Small intestine (tissue), 7 donors: ENCODE data around the gene CCDC80. TPM values are rescaled to one million over a fixed set of nuclear protein-coding genes. Genes with fewer than 3 reads are reported as not detected.

ENCODE experiments used
- DNase-seq, 2 donors: peaks; one replicate each; pipeline versions ENCODE4 v3.0.0 to v3.0.0-alpha.2; 2013
- FAIRE-seq: peaks from 2 replicates; lab custom pipeline; 2012; peaks lifted over from hg19 to GRCh38; lab: Jason Lieb, UNC
- H3K27ac ChIP-seq, 3 donors: one replicate each; pipeline ENCODE4 v1.5.1; 2013; ENCODE audit warnings: low read length in 2 of 3, mild to moderate bottlenecking in 2 of 3, control low read depth in 1 of 3, inconsistent platforms in 1 of 3, low read depth in 1 of 3, moderate library complexity in 1 of 3
- H3K27me3 ChIP-seq, 3 donors: one replicate each; pipeline ENCODE4 v1.6.1; 2013; ENCODE audit warnings: low read length in 3 of 3, inconsistent platforms in 1 of 3; ENCODE audit not compliant: control insufficient read depth in 3 of 3, insufficient read depth in 3 of 3
- H3K36me3 ChIP-seq, 3 donors: one replicate each; pipeline ENCODE4 v1.6.1; 2013; ENCODE audit warnings: low read length in 3 of 3, inconsistent platforms in 1 of 3, low read depth in 1 of 3, mild to moderate bottlenecking in 1 of 3, moderate library complexity in 1 of 3; ENCODE audit not compliant: control insufficient read depth in 3 of 3, insufficient read depth in 2 of 3
- H3K4me1 ChIP-seq, 3 donors: one replicate each; pipeline ENCODE4 v1.6.1; 2013; ENCODE audit warnings: low read length in 2 of 3, inconsistent platforms in 1 of 3, low read depth in 1 of 3, mild to moderate bottlenecking in 1 of 3, moderate library complexity in 1 of 3; ENCODE audit not compliant: control insufficient read depth in 3 of 3, insufficient read depth in 2 of 3
- H3K4me3 ChIP-seq, 3 donors: one replicate each; pipeline ENCODE4 v1.5.1; 2013; ENCODE audit warnings: low read length in 3 of 3, control low read depth in 1 of 3, inconsistent platforms in 1 of 3, low read depth in 1 of 3, mild to moderate bottlenecking in 1 of 3, moderate library complexity in 1 of 3
- H3K9me3 ChIP-seq, 2 donors: one replicate each; pipeline ENCODE4 v1.6.1; 2013; ENCODE audit warnings: low read depth in 1 of 2, low read length in 1 of 2; ENCODE audit not compliant: control insufficient read depth in 2 of 2, insufficient read depth in 1 of 2
- WGBS, 3 donors: extraction: QIAGEN DNeasy Blood & Tissue Kit; methylation state at CpG; one replicate each; pipeline ENCODE4 v1.1.7; 2013; 5-methylcytosine and 5-hydroxymethylcytosine counted together
- polyA plus RNA-seq, 4 donors: library from polyadenylated mRNA; stranded (reverse) in 3 of 4; unstranded in 1 of 4; fragments of 200-250 nt in 3 of 4; fragments of 120-200 nt in 1 of 4; gene quantifications; one replicate each; pipeline versions ENCODE4 v1.2.1 to v1.2.3, GENCODE V29; 2013
- donor health status: healthy with polysubstance abuse.
- donor health status: control.
- donor health status: control.
- donor health status: Bipolar disorder and iron deficiency.
- donor health status: healthy.

Gene CCDC80
- polyA plus RNA-seq, 4 donors: 2.5 to 14.5 (median 5.2) TPM

- no peak for FAIRE-seq
Observed at GRCh38 chr3:112585782-112586181, 55.2 kb downstream of the CCDC80 start.

DNA sequence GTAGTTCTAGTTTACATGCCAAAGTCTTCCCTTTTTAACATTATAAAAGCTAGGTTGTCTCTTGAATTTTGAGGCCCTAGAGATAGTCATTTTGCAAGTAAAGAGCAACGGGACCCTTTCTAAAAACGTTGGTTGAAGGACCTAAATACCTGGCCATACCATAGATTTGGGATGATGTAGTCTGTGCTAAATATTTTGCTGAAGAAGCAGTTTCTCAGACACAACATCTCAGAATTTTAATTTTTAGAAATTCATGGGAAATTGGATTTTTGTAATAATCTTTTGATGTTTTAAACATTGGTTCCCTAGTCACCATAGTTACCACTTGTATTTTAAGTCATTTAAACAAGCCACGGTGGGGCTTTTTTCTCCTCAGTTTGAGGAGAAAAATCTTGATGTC lies 57.8 kb downstream of the CCDC80 start:
- 70 to 84% (median 77%) methylated on average over 3 of the region's 3 CpGs for WGBS, 3 donors
- no peaks in the 10 kb centered on the region for H3K9me3 ChIP-seq
- H3K27ac ChIP-seq: no peak overlapping the region
- H3K4me1 ChIP-seq: no peaks in the 10 kb centered on the region
- no peak for DNase-seq
- no peak overlapping the region for H3K4me3 ChIP-seq
- FAIRE-seq: no peak
- H3K27me3 ChIP-seq: no peaks in the 10 kb centered on the region
- peaks cover 0 to 14% (median 9%) of the 10 kb centered on the region in 3 donors for H3K36me3 ChIP-seq

More at GRCh38 chr3:112585782-112586181, 55.2 kb downstream of the CCDC80 start:
- H3K4me1 ChIP-seq: no peaks in the 10 kb centered on the region
- H3K4me3 ChIP-seq: no peak overlapping the region
- no peaks in the 10 kb centered on the region for H3K27me3 ChIP-seq
- H3K9me3 ChIP-seq: no peaks in the 10 kb centered on the region
- H3K27ac ChIP-seq: no peak overlapping the region
- peaks cover 0 to 9% (median 5%) of the 10 kb centered on the region in 3 donors for H3K36me3 ChIP-seq
- no peak for DNase-seq

DNA sequence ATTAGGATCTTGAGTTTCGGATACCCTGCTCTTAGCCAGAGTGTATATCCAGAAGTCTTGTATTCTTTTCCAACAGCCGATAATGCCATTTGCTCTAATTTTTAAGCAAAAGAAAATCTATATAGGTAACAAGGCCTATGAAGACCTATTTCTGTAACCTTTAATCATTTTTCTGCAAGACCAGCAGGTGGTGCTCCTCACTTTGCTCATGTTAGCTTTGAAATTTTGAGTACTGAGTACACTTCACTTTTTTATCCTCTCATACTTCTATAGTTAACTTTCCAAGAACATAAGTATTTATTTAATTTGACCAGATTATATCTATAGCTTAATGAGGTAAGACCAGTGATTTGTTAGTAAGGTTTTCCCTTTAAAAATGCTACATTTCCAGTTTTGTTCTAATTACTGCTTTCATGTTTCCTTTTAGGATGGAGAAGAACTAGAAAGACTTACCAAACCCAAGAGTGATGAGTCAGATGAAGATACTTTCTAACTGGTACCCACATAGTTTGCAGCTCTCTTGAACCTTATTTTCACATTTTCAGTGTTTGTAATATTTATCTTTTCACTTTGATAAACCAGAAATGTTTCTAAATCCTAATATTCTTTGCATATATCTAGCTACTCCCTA lies 58.6 kb downstream of the CCDC80 start:
- no peak for FAIRE-seq
- no peak overlapping the region for H3K4me3 ChIP-seq
- 70 to 87% (median 82%) methylated on average over 2 of the region's 2 CpGs for WGBS, 3 donors
- H3K27me3 ChIP-seq: no peaks in the 10 kb centered on the region
- H3K4me1 ChIP-seq: no peaks in the 10 kb centered on the region
- H3K36me3 ChIP-seq: peaks cover 0 to 13% (median 9%) of the 10 kb centered on the region in 3 donors
- peak; percentile 19 to 46 for DNase-seq
- no peak overlapping the region for H3K27ac ChIP-seq
- no peaks in the 10 kb centered on the region for H3K9me3 ChIP-seq

- Histone ChIP-seq H3K4me1 (no peaks in the 10 kb centered on the region), H3K27me3 (no peaks in the 10 kb centered on the region), H3K27ac (no peak overlapping the region), H3K36me3 (peaks cover 3 to 9% (median 5%) of the 10 kb centered on the region in 3 donors), H3K9me3 (no peaks in the 10 kb centered on the region), H3K4me3 (no peak overlapping the region)
- DNase-seq (no peak), FAIRE-seq (no peak)
- 73 to 92% (median 85%) methylated on average over 3 of the region's 3 CpGs for WGBS, 3 donors
Observed at GRCh38 chr3:112579697-112580096, 61.2 kb downstream of the CCDC80 start.

GRCh38 chr3:112579232-112579631 lies 61.7 kb downstream of the CCDC80 start:
- Histone ChIP-seq H3K9me3 (no peaks in the 10 kb centered on the region), H3K36me3 (peaks cover 3 to 7% (median 3%) of the 10 kb centered on the region in 3 donors), H3K4me3 (no peak overlapping the region), H3K27ac (no peak overlapping the region), H3K27me3 (no peaks in the 10 kb centered on the region), H3K4me1 (no peaks in the 10 kb centered on the region)
- FAIRE-seq (no peak), DNase-seq (no peak)
- 81 to 92% (median 86%) methylated on average over 3 of the region's 3 CpGs for WGBS, 3 donors

DNA sequence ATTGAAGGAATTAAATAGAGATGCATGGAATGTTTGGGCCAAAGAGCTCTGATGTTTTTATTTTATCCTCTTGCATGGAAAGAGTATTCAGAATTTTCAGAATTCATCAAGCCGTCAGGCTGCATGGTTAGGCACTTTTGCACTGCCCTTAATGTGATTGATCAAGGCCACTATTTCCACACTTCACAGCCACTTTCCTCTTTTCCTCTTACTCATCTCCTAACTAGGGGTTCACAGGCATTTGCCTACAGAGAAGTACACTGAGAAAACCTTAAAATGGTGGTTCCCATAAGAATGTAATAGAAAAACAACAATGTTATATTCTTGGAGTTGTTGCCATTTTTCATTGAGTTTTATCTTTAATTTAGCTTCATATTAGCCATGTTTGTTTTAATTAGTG lies 68.2 kb downstream of the CCDC80 start:
- Histone ChIP-seq H3K9me3 (no peaks in the 10 kb centered on the region), H3K27me3 (no peaks in the 10 kb centered on the region), H3K4me1 (no peaks in the 10 kb centered on the region), H3K27ac (no peak overlapping the region), H3K36me3 (peaks cover 0 to 19% (median 6%) of the 10 kb centered on the region in 3 donors), H3K4me3 (no peak overlapping the region)
- WGBS, 3 donors: 93 to 100% (median 100%) methylated on average over 1 of the region's 1 CpG
- DNase-seq (no peak), FAIRE-seq (no peak)

- 50 to 82% (median 67%) methylated on average over 1 of the region's 1 CpG for WGBS, 3 donors
- H3K27ac ChIP-seq: no peak overlapping the region
- peaks cover 0 to under 1% (median 0%) of the 10 kb centered on the region in 3 donors for H3K4me1 ChIP-seq
- no peaks in the 10 kb centered on the region for H3K9me3 ChIP-seq
- FAIRE-seq: no peak
- H3K4me3 ChIP-seq: no peak overlapping the region
- H3K36me3 ChIP-seq: peaks cover 0 to 19% (median 10%) of the 10 kb centered on the region in 3 donors
- H3K27me3 ChIP-seq: no peaks in the 10 kb centered on the region
- DNase-seq: no peak
Observed at GRCh38 chr3:112569265-112569664, 71.7 kb downstream of the CCDC80 start.

DNA sequence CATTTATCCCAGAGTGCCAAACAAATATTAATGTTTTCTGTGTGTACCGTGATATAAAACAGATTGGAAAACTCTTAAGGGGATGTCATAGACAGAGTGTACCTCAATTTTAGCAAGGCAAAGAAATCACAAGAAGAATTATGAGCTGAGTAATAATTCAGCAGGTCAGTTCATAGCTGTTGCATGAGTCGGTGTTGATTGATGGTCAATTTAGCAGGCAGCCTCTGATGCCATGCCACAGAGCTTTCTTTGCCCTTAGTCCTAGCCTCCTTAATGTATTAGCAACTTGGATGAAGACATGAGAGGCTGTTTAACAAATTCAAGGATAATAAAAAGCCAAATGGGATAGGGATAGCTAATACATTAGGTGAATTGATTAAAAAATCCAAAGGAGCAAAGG lies 72.3 kb downstream of the CCDC80 start:
- no peak for FAIRE-seq
- WGBS, 3 donors: 93 to 95% (median 94%) methylated on average over 2 of the region's 2 CpGs
- H3K36me3 ChIP-seq: peaks cover 0 to 15% (median 10%) of the 10 kb centered on the region in 3 donors

DNA sequence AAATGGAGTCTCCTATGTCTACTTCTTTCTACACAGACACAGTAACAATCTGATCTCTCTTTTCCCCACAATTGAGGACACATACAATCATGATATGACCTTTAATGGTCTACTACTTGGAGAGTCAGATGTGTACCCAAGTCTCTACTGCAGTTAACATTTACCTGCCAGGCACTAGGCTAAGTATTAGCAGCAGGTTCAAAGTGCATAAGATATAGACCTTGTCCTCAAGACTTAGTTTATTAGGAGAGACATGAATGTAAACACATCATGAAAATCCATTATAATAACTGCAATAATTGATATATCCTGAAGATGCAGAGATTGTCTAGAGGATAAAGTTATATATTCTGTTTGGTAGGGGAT lies 76.0 kb downstream of the CCDC80 start:
- no peaks in the 10 kb centered on the region for H3K9me3 ChIP-seq
- FAIRE-seq: no peak
- DNase-seq: peak; percentile 68 to 81
- peak overlapping the region in 2 of 3 donors; percentile 41 to 58 for H3K27ac ChIP-seq
- no peak overlapping the region for H3K4me3 ChIP-seq
- peaks cover 0 to 12% (median 2%) of the 10 kb centered on the region in 3 donors for H3K4me1 ChIP-seq
- H3K27me3 ChIP-seq: no peaks in the 10 kb centered on the region
- peaks cover 0 to 7% (median 5%) of the 10 kb centered on the region in 3 donors for H3K36me3 ChIP-seq

More for the DNA sequence above, 72.3 kb downstream of the CCDC80 start:
- Histone ChIP-seq H3K9me3 (no peaks in the 10 kb centered on the region), H3K4me3 (no peak overlapping the region), H3K4me1 (peaks cover 0 to 6% (median 2%) of the 10 kb centered on the region in 3 donors), H3K27me3 (no peaks in the 10 kb centered on the region), H3K27ac (no peak overlapping the region)
- no peak for DNase-seq
